Neuronal stem cell (in vitro differentiated cells): ENCODE measurements around the gene ADGRE1.
A peak's percentile ranks its signal among the peaks of the same experiment; 100 is the strongest.

Source experiments
- DNase-seq: peaks from one replicate; pipeline ENCODE4 v3.0.0-alpha.2; 2013; ENCODE audit warnings: low spot score
- H2AFZ ChIP-seq: one replicate; pipeline ENCODE4 v1.6.1; 2013; ENCODE audit warnings: mild to moderate bottlenecking, low read length, inconsistent platforms
- H2AK5ac ChIP-seq: 2 replicates; pipeline ENCODE4 v1.6.1; 2013; ENCODE audit warnings: low read depth, mild to moderate bottlenecking, inconsistent platforms, low read length, moderate library complexity, mixed read lengths
- H2BK120ac ChIP-seq: 2 replicates; pipeline ENCODE4 v1.6.1; 2013; ENCODE audit warnings: low read depth, mild to moderate bottlenecking, inconsistent platforms, low read length, moderate library complexity, mixed read lengths
- H2BK12ac ChIP-seq: one replicate; pipeline ENCODE4 v1.6.1; 2013; ENCODE audit warnings: low read length, inconsistent platforms
- H2BK15ac ChIP-seq: 2 replicates; pipeline ENCODE4 v1.6.1; 2013; ENCODE audit warnings: mild to moderate bottlenecking, low read length, inconsistent platforms, mixed read lengths
- H2BK5ac ChIP-seq: one replicate; pipeline ENCODE4 v1.6.1; 2013; ENCODE audit warnings: inconsistent platforms, mild to moderate bottlenecking, low read length, moderate library complexity
- H3K14ac ChIP-seq: one replicate; pipeline ENCODE4 v1.6.1; 2013; ENCODE audit warnings: low read length, inconsistent platforms
- H3K18ac ChIP-seq: 2 replicates; pipeline ENCODE4 v1.6.1; 2013; ENCODE audit warnings: low read length, inconsistent platforms
- H3K23ac ChIP-seq: 2 replicates; pipeline ENCODE4 v1.6.1; 2013; ENCODE audit warnings: low read depth, mild to moderate bottlenecking, mixed read lengths, low read length, inconsistent platforms; ENCODE audit not compliant: poor library complexity
- H3K27ac ChIP-seq: replicated peaks from 3 replicates; pipeline ENCODE4 v1.5.1; 2013; ENCODE audit warnings: low read length, inconsistent platforms
- H3K27me3 ChIP-seq, 3 experiments: 2 replicates each; pipeline ENCODE4 v1.6.1; 2013; ENCODE audit warnings: low read length in 3 of 3, mild to moderate bottlenecking in 2 of 3, inconsistent platforms in 1 of 3, low read depth in 1 of 3, mixed read lengths in 1 of 3, moderate library complexity in 1 of 3; ENCODE audit not compliant: control insufficient read depth in 3 of 3, insufficient read depth in 3 of 3
- H3K36me3 ChIP-seq, 2 donors: replicated peaks in 1 of 2; 2 replicates each; pipeline ENCODE4 v1.6.1; 2013; ENCODE audit warnings: low read length in 2 of 2; ENCODE audit not compliant: control insufficient read depth in 2 of 2, insufficient read depth in 2 of 2
- H3K4ac ChIP-seq: 2 replicates; pipeline ENCODE4 v1.6.1; 2013; ENCODE audit warnings: inconsistent platforms, mild to moderate bottlenecking, low read length, moderate library complexity
- H3K4me1 ChIP-seq, 2 donors: 1 replicate in 1 of 2; 2 replicates in 1 of 2; pipeline ENCODE4 v1.6.1; 2013; ENCODE audit warnings: low read length in 2 of 2, low read depth in 1 of 2; ENCODE audit not compliant: control insufficient read depth in 2 of 2, insufficient read depth in 1 of 2
- H3K4me2 ChIP-seq: one replicate; pipeline ENCODE4 v1.6.1; 2013; ENCODE audit warnings: mild to moderate bottlenecking, low read length, inconsistent platforms; ENCODE audit not compliant: insufficient read depth, poor library complexity, severe bottlenecking
- H3K4me3 ChIP-seq, 2 donors: 2 replicates each; pipeline ENCODE4 v1.5.1; 2013; ENCODE audit warnings: low read length in 2 of 2, mild to moderate bottlenecking in 2 of 2, inconsistent platforms in 1 of 2, moderate library complexity in 1 of 2
- H3K79me1 ChIP-seq: one replicate; pipeline ENCODE4 v1.6.1; 2013; ENCODE audit warnings: low read depth, mild to moderate bottlenecking, inconsistent platforms, low read length, moderate library complexity
- H3K9ac ChIP-seq: one replicate; pipeline ENCODE4 v1.6.1; 2013; ENCODE audit warnings: mild to moderate bottlenecking, low read depth, low read length, inconsistent platforms; ENCODE audit not compliant: poor library complexity
- H3K9me3 ChIP-seq, 2 donors: replicated peaks in 1 of 2; 2 replicates each; pipeline versions ENCODE3 to v1.6.1; 2013; ENCODE audit warnings: low read length in 2 of 2, mild to moderate bottlenecking in 2 of 2, inconsistent platforms in 1 of 2, low read depth in 1 of 2, mixed read lengths in 1 of 2, moderate library complexity in 1 of 2; ENCODE audit not compliant: control insufficient read depth in 2 of 2, insufficient read depth in 1 of 2
- H4K8ac ChIP-seq: one replicate; pipeline ENCODE4 v1.6.1; 2013; ENCODE audit warnings: low read depth, mild to moderate bottlenecking, inconsistent platforms, low read length, moderate library complexity
- H4K91ac ChIP-seq: one replicate; pipeline ENCODE4 v1.6.1; 2013; ENCODE audit warnings: low read length, low read depth, mild to moderate bottlenecking, inconsistent platforms; ENCODE audit not compliant: poor library complexity
- WGBS, 2 donors: extraction: QIAGEN DNeasy Blood & Tissue Kit; methylation state at CpG; one replicate each; pipeline ENCODE4 v1.1.7; 2013; ENCODE audit warnings: missing lambda C conversion rate in 2 of 2, mixed read lengths in 1 of 2; ENCODE audit not compliant: insufficient read length in 2 of 2, insufficient replicate concordance in 1 of 2; ENCODE audit errors: extremely low coverage in 2 of 2; 5-methylcytosine and 5-hydroxymethylcytosine counted together

Gene ADGRE1

DNA sequence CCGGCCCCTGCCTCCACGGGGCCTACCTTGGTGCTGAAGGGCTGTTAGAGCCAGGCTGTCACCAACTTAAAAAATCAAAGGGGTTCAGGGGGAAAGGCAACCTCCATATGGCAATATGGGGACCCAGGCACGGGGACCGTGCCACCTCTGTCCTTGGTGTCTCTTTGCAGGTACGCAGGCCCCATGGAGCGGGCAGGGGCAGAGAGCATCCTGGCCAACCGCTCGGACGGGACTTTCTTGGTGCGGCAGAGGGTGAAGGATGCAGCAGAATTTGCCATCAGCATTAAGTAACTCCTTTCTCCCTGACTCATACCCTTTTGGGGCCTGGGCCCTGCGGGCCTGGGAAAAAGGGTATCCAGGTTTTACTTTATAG is 39.6 kb upstream of the ADGRE1 start:
- Histone ChIP-seq H3K9me3 (peaks cover 0 to 3% of the 10 kb centered on the region in 2 donors), H3K4me2 (no peak overlapping the region), H2AFZ (peak overlapping the region; percentile 35), H3K79me1 (no peaks in the 10 kb centered on the region), H3K23ac (no peak overlapping the region), H2AK5ac (no peak overlapping the region), H2BK15ac (no peak overlapping the region), H3K27ac (no peak overlapping the region), H3K4me3 (no peak overlapping the region), H3K4me1 (no peaks in the 10 kb centered on the region), H3K9ac (no peak overlapping the region), H3K4ac (no peak overlapping the region), H4K8ac (no peak overlapping the region), H4K91ac (no peak overlapping the region), H3K14ac (no peak overlapping the region), H2BK12ac (no peak overlapping the region), H3K27me3 (no peaks in the 10 kb centered on the region), H2BK120ac (no peak overlapping the region), H2BK5ac (no peak overlapping the region), H3K36me3 (no peaks in the 10 kb centered on the region), H3K18ac (no peak overlapping the region)
- no peak for DNase-seq
- WGBS, 2 donors = no CpG with 5 or more reads among the region's 11 CpGs

DNA sequence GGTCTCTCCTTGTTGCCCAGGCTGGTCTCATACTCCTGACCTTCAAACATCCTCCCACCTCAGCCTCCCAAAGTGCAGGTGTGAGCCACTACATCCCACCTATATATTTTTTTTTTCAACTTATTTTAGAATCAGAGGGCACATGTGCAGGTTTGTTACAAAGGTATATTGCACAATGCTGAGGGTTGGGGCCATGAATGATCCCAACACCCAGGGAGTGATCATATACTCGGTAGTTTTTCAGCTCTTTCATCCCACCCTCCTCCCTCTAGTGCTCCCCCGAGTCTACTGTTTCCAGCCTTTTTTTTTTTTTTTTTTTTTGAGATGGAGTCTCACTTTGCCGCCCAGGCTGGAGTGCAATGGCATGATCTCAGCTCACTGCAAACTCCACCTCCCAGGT is 38.4 kb upstream of the ADGRE1 start:
- Histone ChIP-seq H2AFZ (no peak overlapping the region), H3K4me1 (no peaks in the 10 kb centered on the region), H3K4me3 (no peak overlapping the region), H4K91ac (no peak overlapping the region), H3K4me2 (no peak overlapping the region), H2BK12ac (no peak overlapping the region), H3K4ac (no peak overlapping the region), H3K18ac (no peak overlapping the region), H3K23ac (no peak overlapping the region), H3K9ac (no peak overlapping the region), H4K8ac (no peak overlapping the region), H2BK120ac (no peak overlapping the region), H3K27me3 (peaks cover 0 to under 1% (median 0%) of the 10 kb centered on the region in 3 experiments), H2BK15ac (no peak overlapping the region), H3K9me3 (peaks cover 0 to 3% of the 10 kb centered on the region in 2 donors), H3K27ac (no peak overlapping the region), H3K36me3 (no peaks in the 10 kb centered on the region), H3K14ac (no peak overlapping the region), H3K79me1 (no peaks in the 10 kb centered on the region), H2AK5ac (no peak overlapping the region), H2BK5ac (no peak overlapping the region)
- WGBS, 2 donors = no CpG with 5 or more reads among the region's 3 CpGs
- DNase-seq = no peak

DNA sequence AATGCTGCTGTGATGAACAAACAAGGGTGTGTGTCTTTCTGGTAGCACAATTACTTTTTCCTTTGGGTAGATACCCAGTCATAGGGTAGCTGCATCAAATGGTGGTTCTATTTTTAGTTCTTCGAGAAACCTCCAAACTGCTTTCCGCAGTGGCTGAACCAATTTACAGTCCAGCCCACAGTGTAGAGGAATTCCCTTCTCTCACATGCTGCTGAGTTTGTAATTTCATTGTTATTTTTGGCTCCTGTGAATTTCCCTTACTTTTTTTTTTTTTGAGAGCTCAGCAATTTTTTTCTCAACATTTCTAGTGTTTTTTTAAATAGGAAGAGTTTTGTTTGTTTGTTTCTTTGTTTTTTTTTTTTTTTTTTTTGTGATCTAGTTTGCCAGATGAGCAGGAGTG is 37.5 kb upstream of the ADGRE1 start:
- DNase-seq = no peak
- H3K27me3 ChIP-seq = peaks cover 0 to 3% (median 0%) of the 10 kb centered on the region in 3 experiments

DNA sequence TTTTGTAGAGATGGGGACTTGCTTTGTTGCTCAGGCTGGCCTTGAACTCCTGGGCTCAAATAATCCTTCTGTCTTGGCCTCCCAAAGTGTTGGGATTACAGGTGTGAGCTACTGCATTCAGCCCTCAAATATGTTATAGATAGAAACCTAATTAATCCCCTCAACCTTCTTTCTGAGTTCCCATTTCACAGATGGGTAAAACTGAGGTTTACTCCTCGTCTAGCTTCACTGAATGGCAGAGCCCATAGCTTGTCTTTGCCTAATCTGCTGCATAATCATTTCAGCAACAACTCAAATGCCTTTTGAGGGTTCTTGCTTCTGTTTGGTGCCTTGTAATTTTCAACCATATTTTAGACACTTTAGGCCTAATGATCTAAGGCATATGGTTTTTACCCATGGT is 36.0 kb upstream of the ADGRE1 start:
- WGBS, 2 donors = no CpG with 5 or more reads among the region's 1 CpG

More for the DNA sequence above, 37.5 kb upstream of the ADGRE1 start:
- Histone ChIP-seq H3K14ac (no peak overlapping the region), H3K36me3 (no peaks in the 10 kb centered on the region), H3K4ac (no peak overlapping the region), H3K18ac (no peak overlapping the region), H2BK120ac (no peak overlapping the region), H3K27ac (no peak overlapping the region), H4K91ac (no peak overlapping the region), H2BK12ac (no peak overlapping the region), H3K9ac (no peak overlapping the region), H3K23ac (no peak overlapping the region), H3K79me1 (no peaks in the 10 kb centered on the region), H3K4me1 (no peaks in the 10 kb centered on the region), H3K4me3 (no peak overlapping the region), H2AFZ (no peak overlapping the region), H3K4me2 (no peak overlapping the region), H2BK15ac (no peak overlapping the region), H3K9me3 (peaks cover 0 to 6% of the 10 kb centered on the region in 2 donors), H4K8ac (no peak overlapping the region), H2BK5ac (no peak overlapping the region), H2AK5ac (no peak overlapping the region)
- WGBS, 2 donors = no CpG with 5 or more reads among the region's 2 CpGs

More for the DNA sequence above, 36.0 kb upstream of the ADGRE1 start:
- Histone ChIP-seq H3K23ac (no peak overlapping the region), H3K27me3 (peaks cover 0 to 3% (median 0%) of the 10 kb centered on the region in 3 experiments), H3K9ac (no peak overlapping the region), H2BK15ac (no peak overlapping the region), H3K4me3 (no peak overlapping the region), H2BK5ac (no peak overlapping the region), H4K91ac (no peak overlapping the region), H3K4ac (no peak overlapping the region), H3K14ac (no peak overlapping the region), H3K36me3 (no peaks in the 10 kb centered on the region), H3K4me2 (no peak overlapping the region), H3K18ac (no peak overlapping the region), H4K8ac (no peak overlapping the region), H2AFZ (no peak overlapping the region), H3K4me1 (no peaks in the 10 kb centered on the region), H3K27ac (no peak overlapping the region), H3K79me1 (no peaks in the 10 kb centered on the region), H2BK12ac (no peak overlapping the region), H2AK5ac (no peak overlapping the region), H3K9me3 (peaks cover 0 to 6% of the 10 kb centered on the region in 2 donors), H2BK120ac (no peak overlapping the region)
- DNase-seq = no peak
